ENCODE measurements around the gene ERC1. TPM values are rescaled to one million over a fixed set of nuclear protein-coding genes. Genes with fewer than 3 reads are reported as not detected.

Gene ERC1
- total RNA-seq, 2 experiments from 2014 or later = 21.7 to 27.0 TPM

- Mint-ChIP-seq H3K27ac (no peak overlapping the region), H3K4me3 (no peak overlapping the region), H3K4me1 (ENCODE audit: low read depth) (peaks cover 6% of the 10 kb centered on the region), H3K9me3 (peaks cover 2% of the 10 kb centered on the region), H3K27me3 (no peaks in the 10 kb centered on the region), H3K36me3 (ENCODE audit: low read depth) (peaks cover 15% of the 10 kb centered on the region)
- ChIA-PET POLR2A (no interaction called here), CTCF (interaction anchor here (2.1 kb wide), 1 partner anchor 201 kb away, joined by 6 read pairs; no protein-coding TSS in a partner anchor)
- intact Hi-C loops (cut with micrococcal nuclease) = no loop called here
- no peak for DNase-seq
- no peak for ATAC-seq
- no peak for TF ChIP-seq CTCF (IDR thresholded peaks at IDR 0.05)
Measured at GRCh38 chr12:1319212-1319611, 328.2 kb downstream of the ERC1 start.

- H3K36me3 Mint-ChIP-seq (ENCODE audit: low read depth) = peaks cover 10% of the 10 kb centered on the region
- ChIA-PET POLR2A (no interaction called here), CTCF (no interaction called here)
- H3K4me3 Mint-ChIP-seq = no peak overlapping the region
- H3K27me3 Mint-ChIP-seq = no peaks in the 10 kb centered on the region
- H3K27ac Mint-ChIP-seq = no peak overlapping the region
- no peak for DNase-seq
- intact Hi-C loops (cut with micrococcal nuclease) = no loop called here
- H3K9me3 Mint-ChIP-seq = no peaks in the 10 kb centered on the region
- H3K4me1 Mint-ChIP-seq (ENCODE audit: low read depth) = peaks cover 6% of the 10 kb centered on the region
- TF ChIP-seq CTCF (IDR thresholded peaks at IDR 0.05) = no peak
- no peak for ATAC-seq
Measured at GRCh38 chr12:1320021-1320420, 329.0 kb downstream of the ERC1 start.

- H3K4me1 Mint-ChIP-seq (ENCODE audit: low read depth) = peaks cover 14% of the 10 kb centered on the region
- no peaks in the 10 kb centered on the region for H3K36me3 Mint-ChIP-seq (ENCODE audit: low read depth)
- H3K4me3 Mint-ChIP-seq = no peak overlapping the region
- no peak overlapping the region for H3K27ac Mint-ChIP-seq
- H3K27me3 Mint-ChIP-seq = no peaks in the 10 kb centered on the region
- no peak for TF ChIP-seq CTCF (IDR thresholded peaks at IDR 0.05)
- ChIA-PET POLR2A (no interaction called here), CTCF (interaction anchor here (1.6 kb wide), 1 partner anchor 205 kb away, joined by 5 read pairs; no protein-coding TSS in a partner anchor)
- no peak for ATAC-seq
- no peak for DNase-seq
- no peaks in the 10 kb centered on the region for H3K9me3 Mint-ChIP-seq
- intact Hi-C loops (cut with micrococcal nuclease) = no loop called here
Measured at GRCh38 chr12:1322821-1323220, 331.8 kb downstream of the ERC1 start.

GRCh38 chr12:1324099-1324498 lies 333.1 kb downstream of the ERC1 start:
- no peaks in the 10 kb centered on the region for H3K27me3 Mint-ChIP-seq
- CTCF ChIA-PET = no interaction called here
- H3K27ac Mint-ChIP-seq = no peak overlapping the region
- H3K36me3 Mint-ChIP-seq (ENCODE audit: low read depth) = no peaks in the 10 kb centered on the region
- POLR2A ChIA-PET = no interaction called here
- no peak for TF ChIP-seq CTCF (IDR thresholded peaks at IDR 0.05)
- H3K4me1 Mint-ChIP-seq (ENCODE audit: low read depth) = peaks cover 14% of the 10 kb centered on the region
- ATAC-seq = no peak
- no peak for DNase-seq
- no peak overlapping the region for H3K4me3 Mint-ChIP-seq
- no peaks in the 10 kb centered on the region for H3K9me3 Mint-ChIP-seq
- intact Hi-C loops (cut with micrococcal nuclease) = no loop called here

- TF ChIP-seq CTCF (IDR thresholded peaks at IDR 0.05) = no peak
- Mint-ChIP-seq H3K4me1 (ENCODE audit: low read depth) (peaks cover 14% of the 10 kb centered on the region), H3K27ac (no peak overlapping the region), H3K4me3 (no peak overlapping the region), H3K36me3 (ENCODE audit: low read depth) (no peaks in the 10 kb centered on the region), H3K27me3 (no peaks in the 10 kb centered on the region), H3K9me3 (no peaks in the 10 kb centered on the region)
- DNase-seq = no peak
- ATAC-seq = no peak
- intact Hi-C loops (cut with micrococcal nuclease) = no loop called here
- ChIA-PET POLR2A (no interaction called here), CTCF (no interaction called here)
Measured at GRCh38 chr12:1324910-1325309, 333.9 kb downstream of the ERC1 start.

Data from activated CD8-positive, alpha-beta T cell treated with anti-CD3 and anti-CD28 coated beads for 36 hours (primary cell).